GM18870 (cell line): ENCODE data around the gene TIGD4.
A peak's percentile ranks its signal among the peaks of the same experiment; 100 is the strongest.

Experiments used
- ATAC-seq: cut with Tn5 transposase; IDR thresholded peaks from one replicate; pipeline ENCODE4 v1.9.1; 2021; ENCODE audit warnings: moderate library complexity; ENCODE audit not compliant: unreplicated experiment

Gene TIGD4

DNA sequence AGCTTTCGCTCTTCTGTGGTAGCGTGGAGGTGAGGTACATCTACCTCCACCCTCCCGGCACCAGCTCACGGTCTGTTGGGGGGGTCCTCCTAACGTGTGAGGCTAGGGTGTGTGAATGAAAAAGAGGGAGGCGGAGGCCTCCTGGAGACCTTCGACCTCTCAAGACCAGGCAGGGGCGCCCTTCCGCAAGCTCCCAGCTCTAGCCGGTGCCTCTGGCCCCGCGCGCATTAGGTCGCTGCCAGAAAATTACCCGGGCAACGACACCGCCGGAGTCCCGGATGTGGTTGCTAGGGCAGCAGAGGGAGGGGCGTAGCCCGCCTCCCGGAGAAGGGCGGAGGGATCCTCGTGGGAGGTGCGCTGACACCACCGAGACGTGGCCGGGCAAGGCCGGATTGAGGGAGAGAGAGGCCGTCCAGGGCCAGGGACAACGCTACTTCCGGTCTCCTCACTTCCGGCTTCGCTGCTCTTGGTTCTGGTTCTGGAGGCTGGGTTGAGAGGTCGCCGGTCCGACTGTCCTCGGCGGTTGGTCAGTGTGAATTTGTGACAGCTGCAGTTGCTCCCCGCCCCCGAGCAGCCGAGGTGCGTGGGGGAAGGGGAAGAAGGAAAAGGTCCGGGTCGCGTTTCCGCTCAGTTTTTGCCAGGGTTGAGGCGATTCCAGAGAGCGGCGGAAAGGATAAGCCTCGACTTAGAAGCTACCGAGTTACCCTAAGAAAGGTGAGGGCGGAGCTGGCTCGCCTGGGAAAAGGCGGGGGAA lies at the start of gene TIGD4, which contains the start of gene ARFIP1:
Gene TIGD4 (minus strand): TSS at position 218 of the 754 bp plus-strand sequence. CDS start 8,726 bp downstream, outside the sequence.
Gene ARFIP1 (plus strand): TSS at position 442 of the 754 bp plus-strand sequence. CDS start 49,680 bp downstream, outside the sequence.
- peak; percentile 95 for ATAC-seq

- ATAC-seq: no peak
These were observed 48.6 kb upstream of the TIGD4 start for GRCh38 chr4:152828122-152828521.

DNA sequence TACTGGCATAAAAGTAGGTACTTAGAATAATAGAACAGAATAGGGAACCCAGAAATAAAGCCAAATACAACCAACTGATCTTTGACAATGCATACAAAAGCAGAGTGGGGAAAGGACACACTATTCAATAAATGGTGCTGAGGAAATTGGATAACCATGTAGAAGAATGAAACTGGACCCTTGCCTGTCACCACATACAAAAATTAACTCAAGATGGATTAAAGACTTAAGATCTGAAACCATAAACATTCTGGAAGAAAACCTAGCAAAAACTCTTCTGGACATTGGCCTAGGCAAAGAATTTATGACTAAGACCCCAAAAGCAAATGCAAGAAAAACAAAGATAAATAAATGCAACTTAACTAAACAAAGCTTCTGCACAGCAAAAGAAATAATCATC lies 45.8 kb upstream of the TIGD4 start:
- no peak for ATAC-seq

DNA sequence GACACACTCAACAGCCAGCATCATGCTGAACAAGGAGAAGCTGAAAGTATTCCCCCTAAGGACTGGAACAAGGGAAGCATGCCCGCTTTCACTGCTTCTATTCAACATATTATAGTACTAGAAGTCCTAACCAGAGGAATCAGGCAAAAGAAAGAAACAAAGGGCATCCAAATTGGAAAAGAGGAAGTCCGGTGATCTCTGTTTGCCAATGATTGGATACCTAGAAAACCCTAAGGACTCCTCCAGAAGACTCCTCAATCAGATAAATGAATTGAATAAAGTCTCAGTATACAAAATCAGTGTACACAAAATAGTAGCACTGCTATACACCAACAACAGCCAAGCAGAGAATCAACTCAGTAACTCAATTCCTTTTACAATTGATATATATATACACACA lies 45.0 kb upstream of the TIGD4 start:
- ATAC-seq: no peak

DNA sequence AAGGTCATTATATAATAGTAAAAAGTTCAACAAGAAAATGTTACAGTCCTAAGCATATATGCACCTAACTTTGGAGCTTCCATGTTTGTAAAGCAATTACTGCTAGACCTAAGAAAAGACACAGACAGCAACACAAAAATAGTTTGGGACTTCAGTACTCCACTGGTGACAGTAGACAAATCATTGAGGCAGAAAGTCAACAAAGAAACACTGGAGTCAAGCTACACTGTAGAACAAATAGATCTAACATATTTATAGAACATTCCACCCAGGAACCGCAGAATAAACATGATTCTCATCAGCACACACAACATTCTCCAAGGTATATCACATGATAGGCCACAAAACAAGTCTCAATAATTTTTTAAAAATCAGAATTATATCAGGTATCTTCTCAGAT lies 42.8 kb upstream of the TIGD4 start:
- no peak for ATAC-seq

- no peak for ATAC-seq
These were observed 40.5 kb upstream of the TIGD4 start for GRCh38 chr4:152820073-152820472.

GRCh38 chr4:152819026-152819645 lies 39.6 kb upstream of the TIGD4 start:
- no peak for ATAC-seq

DNA sequence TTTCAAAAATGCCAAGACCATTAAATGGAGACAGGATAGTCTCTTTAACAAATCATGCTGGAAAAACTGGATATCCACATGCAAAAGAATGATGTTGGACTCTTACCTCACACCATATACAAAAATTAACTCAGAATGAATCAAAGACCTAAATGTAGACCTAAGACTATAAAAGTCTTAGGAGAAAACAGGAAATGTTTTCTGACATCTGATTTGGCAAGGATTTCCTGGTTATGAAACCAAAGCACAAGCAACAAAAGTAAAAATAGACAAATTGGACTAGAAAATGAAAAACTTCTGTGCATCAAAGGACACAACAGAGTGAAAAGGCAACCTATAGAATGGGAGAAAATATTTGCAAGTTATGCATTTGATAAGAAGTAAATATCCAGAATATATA lies 37.8 kb upstream of the TIGD4 start:
- no peak for ATAC-seq

GRCh38 chr4:152815078-152815477 lies 35.5 kb upstream of the TIGD4 start:
- ATAC-seq: no peak

DNA sequence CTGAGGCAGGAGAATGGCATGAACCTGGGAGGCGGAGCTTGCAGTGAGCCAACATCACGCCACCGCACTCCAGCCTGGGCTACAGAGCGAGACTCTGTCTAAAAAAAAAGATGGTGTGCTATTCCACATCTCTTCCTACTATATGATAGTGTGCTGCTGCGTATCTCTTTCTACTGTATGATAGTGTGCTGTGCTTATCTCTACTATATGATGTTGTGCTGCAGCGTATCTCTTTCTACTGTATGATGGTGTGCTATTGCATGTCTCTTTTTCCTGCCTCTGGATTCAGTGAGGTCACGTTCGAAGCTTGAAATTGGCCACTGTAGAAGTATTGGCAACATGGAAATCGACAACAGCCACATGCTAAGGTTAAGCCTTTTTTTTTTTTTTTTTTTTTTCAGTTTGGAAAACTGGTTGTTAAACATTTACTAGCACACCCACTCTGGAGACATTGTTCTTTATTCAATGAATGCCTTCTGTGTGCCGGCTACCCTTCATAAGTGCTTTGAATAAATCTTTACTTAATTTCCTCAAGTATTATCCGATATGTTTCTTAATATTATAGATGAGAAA lies 31.3 kb upstream of the TIGD4 start:
- ATAC-seq: no peak

- ATAC-seq: no peak
These were observed 29.1 kb upstream of the TIGD4 start for GRCh38 chr4:152808670-152809069.

DNA sequence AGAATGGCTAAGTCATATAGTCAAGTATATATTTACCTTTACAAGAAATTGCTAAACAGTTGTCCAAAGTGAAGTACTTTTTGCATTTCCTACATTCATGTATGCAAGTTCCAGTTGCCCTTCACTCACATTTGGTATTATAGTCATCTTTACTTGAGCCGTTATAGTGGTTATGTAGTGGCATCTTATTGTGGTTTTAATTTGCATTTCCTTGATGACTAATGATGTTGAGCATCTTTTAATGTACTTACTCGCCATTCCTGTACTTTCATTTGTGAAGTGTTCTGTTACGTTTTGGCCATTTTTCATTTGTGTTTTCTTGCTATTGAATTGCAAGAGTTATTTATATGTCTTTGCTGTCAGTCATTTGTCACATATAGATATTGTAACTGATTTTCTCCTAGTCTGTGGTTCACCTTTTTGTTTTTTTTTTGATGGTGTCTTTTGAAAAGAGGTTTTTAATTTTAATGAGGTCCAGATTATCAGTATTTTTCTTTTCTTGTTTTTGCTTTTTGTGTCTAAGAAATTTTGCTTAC lies 27.8 kb upstream of the TIGD4 start:
- ATAC-seq: no peak

GRCh38 chr4:152806501-152807125 lies 27.1 kb upstream of the TIGD4 start:
- no peak for ATAC-seq

- ATAC-seq: no peak
These were observed 26.3 kb upstream of the TIGD4 start for GRCh38 chr4:152805818-152806217.

- no peak for ATAC-seq
These were observed 25.6 kb upstream of the TIGD4 start for GRCh38 chr4:152805071-152805650.

DNA sequence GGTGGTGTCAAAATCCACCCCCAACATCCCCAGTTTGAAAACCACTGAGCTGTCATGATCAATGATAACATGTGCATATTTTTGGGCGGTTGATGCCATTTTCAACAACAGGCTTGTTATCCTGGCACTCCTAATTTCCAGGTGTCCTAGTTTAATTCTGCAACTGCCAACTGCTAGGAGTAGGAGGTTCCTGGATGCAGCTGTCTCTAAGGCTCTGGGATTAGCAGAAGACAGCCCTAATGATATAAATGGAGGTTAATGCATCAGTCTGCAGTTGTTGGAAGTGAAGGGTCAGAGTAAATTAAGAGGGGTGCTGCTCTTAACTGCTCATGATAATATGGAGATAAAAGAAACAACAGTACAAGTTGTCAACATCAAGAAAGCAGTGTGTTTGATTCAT lies 24.0 kb upstream of the TIGD4 start:
- ATAC-seq: no peak

GRCh38 chr4:152795891-152796290 lies 16.4 kb upstream of the TIGD4 start:
- no peak for ATAC-seq

GRCh38 chr4:152786627-152787026 lies 7.1 kb upstream of the TIGD4 start:
- no peak for ATAC-seq

GRCh38 chr4:152785639-152786615 lies 6.4 kb upstream of the TIGD4 start:
- no peak for ATAC-seq
